Measurements from ENCODE around the gene FRMD4A. TPM values are rescaled to one million over a fixed set of nuclear protein-coding genes. Genes with fewer than 3 reads are reported as not detected.

The FRMD4A gene
- polyA plus RNA-seq, 1 donor (not counting 4 experiments of a cell fraction or from before 2014, with no cell fraction given), result 12.9 TPM

- FAIRE-seq (no peak), DNase-seq (ENCODE audit: low read depth, low spot score) (no peak)
- Histone ChIP-seq H3K27ac (ENCODE audit: control insufficient read depth, insufficient read depth, low read length) (no peak overlapping the region), H2AFZ (ENCODE audit: control insufficient read depth, low read length) (no peak overlapping the region), H4K20me1 (ENCODE audit: control insufficient read depth, extremely low read depth, insufficient read depth, low read length) (no peaks in the 10 kb centered on the region), H3K9me3 (ENCODE audit: control insufficient read depth, low read depth, low read length) (peaks cover 5% of the 10 kb centered on the region), H3K9ac (ENCODE audit: control insufficient read depth, extremely low read depth, insufficient read depth, low read length) (no peak overlapping the region), H3K36me3 (ENCODE audit: control insufficient read depth in 2 of 2, extremely low read depth in 1 of 2, insufficient read depth in 2 of 2, low read length in 2 of 2) (no peaks in the 10 kb centered on the region), H3K4me3 (ENCODE audit: control insufficient read depth in 2 of 3, extremely low read depth in 1 of 3, insufficient read depth in 2 of 3, low read depth in 1 of 3, low read length in 3 of 3) (no peak overlapping the region), H3K9me1 (ENCODE audit: control insufficient read depth, extremely low read depth, insufficient read depth, low read length) (no peaks in the 10 kb centered on the region), H3K4me1 (ENCODE audit: control insufficient read depth, extremely low read depth, insufficient read depth, low read length) (no peaks in the 10 kb centered on the region), H3K79me2 (ENCODE audit: control insufficient read depth, insufficient read depth, low read length) (no peaks in the 10 kb centered on the region), H3K27me3 (ENCODE audit: control insufficient read depth, extremely low read depth, insufficient read depth, low read length) (no peaks in the 10 kb centered on the region), H3K4me2 (ENCODE audit: control insufficient read depth, extremely low read depth, insufficient read depth, low read depth, low read length) (no peak overlapping the region)
- dilution Hi-C loops (cut with MboI; ENCODE audit: extremely low pct_ligation_motif_present, low sequenced_read_pairs), result no loop called here
- no peak for TF ChIP-seq EZH2 (IDR thresholded peaks at IDR 0.05; ENCODE audit: low read length)
- TF ChIP-seq CTCF (optimal IDR thresholded peaks at IDR 0.05 in 1 of 3, IDR thresholded peaks at IDR 0.05 in 1 of 3, conservative IDR thresholded peaks at IDR 0.05 in 1 of 3; ENCODE audit: extremely low read depth in 1 of 3, insufficient read depth in 2 of 3, low read length in 3 of 3), result no peak
These were observed 202.2 kb downstream of the FRMD4A start for GRCh38 chr10:14128519-14128918.

- Histone ChIP-seq H3K4me1 (ENCODE audit: control insufficient read depth, extremely low read depth, insufficient read depth, low read length) (no peaks in the 10 kb centered on the region), H3K4me3 (ENCODE audit: control insufficient read depth in 2 of 3, extremely low read depth in 1 of 3, insufficient read depth in 2 of 3, low read depth in 1 of 3, low read length in 3 of 3) (no peak overlapping the region), H3K27me3 (ENCODE audit: control insufficient read depth, extremely low read depth, insufficient read depth, low read length) (no peaks in the 10 kb centered on the region), H4K20me1 (ENCODE audit: control insufficient read depth, extremely low read depth, insufficient read depth, low read length) (no peaks in the 10 kb centered on the region), H3K27ac (ENCODE audit: control insufficient read depth, insufficient read depth, low read length) (no peak overlapping the region), H3K4me2 (ENCODE audit: control insufficient read depth, extremely low read depth, insufficient read depth, low read depth, low read length) (no peak overlapping the region), H3K79me2 (ENCODE audit: control insufficient read depth, insufficient read depth, low read length) (no peaks in the 10 kb centered on the region), H2AFZ (ENCODE audit: control insufficient read depth, low read length) (no peak overlapping the region), H3K9ac (ENCODE audit: control insufficient read depth, extremely low read depth, insufficient read depth, low read length) (no peak overlapping the region), H3K36me3 (ENCODE audit: control insufficient read depth in 2 of 2, extremely low read depth in 1 of 2, insufficient read depth in 2 of 2, low read length in 2 of 2) (no peaks in the 10 kb centered on the region), H3K9me3 (ENCODE audit: control insufficient read depth, low read depth, low read length) (peaks cover 5% of the 10 kb centered on the region), H3K9me1 (ENCODE audit: control insufficient read depth, extremely low read depth, insufficient read depth, low read length) (no peaks in the 10 kb centered on the region)
- FAIRE-seq (peak; percentile 57), DNase-seq (ENCODE audit: low read depth, low spot score) (no peak)
- dilution Hi-C loops (cut with MboI; ENCODE audit: extremely low pct_ligation_motif_present, low sequenced_read_pairs), result no loop called here
- TF ChIP-seq EZH2 (IDR thresholded peaks at IDR 0.05; ENCODE audit: low read length) (no peak), CTCF (optimal IDR thresholded peaks at IDR 0.05 in 1 of 3, IDR thresholded peaks at IDR 0.05 in 1 of 3, conservative IDR thresholded peaks at IDR 0.05 in 1 of 3; ENCODE audit: extremely low read depth in 1 of 3, insufficient read depth in 2 of 3, low read length in 3 of 3) (no peak)
These were observed 203.9 kb downstream of the FRMD4A start for GRCh38 chr10:14126697-14127440.
